Neural progenitor cell (in vitro differentiated cells): ENCODE data around the gene WDR54. TPM values are rescaled to one million over a fixed set of nuclear protein-coding genes. Genes with fewer than 3 reads are reported as not detected.
A peak's percentile ranks its signal among the peaks of the same experiment; 100 is the strongest.
"Not testable (repeated sequence)": the region's sequence is repeated elsewhere in the genome, so short reads cannot be mapped to it uniquely, and the experiment has no call there.

Source experiments
- DNase-seq: peaks from one replicate; pipeline ENCODE4 v3.0.0-alpha.2; 2016; ENCODE audit warnings: low spot score
- H2AFZ ChIP-seq: fragments of 200-600 bp; sonication (generic); replicated peaks from 2 replicates; pipeline ENCODE4 v1.6.1; 2016; ENCODE audit warnings: antibody characterized with exemption
- H3F3A ChIP-seq: fragments of 200-600 bp; sonication (generic); 2 replicates; pipeline ENCODE4 v1.6.1; 2016; ENCODE audit warnings: antibody characterized with exemption, low read depth
- H3K27ac ChIP-seq: fragments of 200-600 bp; sonication (generic); 2 replicates; pipeline ENCODE4 v1.5.1; 2016; ENCODE audit warnings: mild to moderate bottlenecking
- H3K27me3 ChIP-seq: fragments of 200-600 bp; sonication (generic); 2 replicates; pipeline ENCODE4 v1.6.1; 2016; ENCODE audit warnings: mild to moderate bottlenecking, moderate library complexity
- H3K36me3 ChIP-seq: fragments of 200-600 bp; sonication (generic); 2 replicates; pipeline ENCODE4 v1.5.1; 2016
- H3K4me1 ChIP-seq: fragments of 200-600 bp; sonication (generic); 2 replicates; pipeline ENCODE4 v1.6.1; 2016; ENCODE audit warnings: mixed run types
- H3K4me2 ChIP-seq: fragments of 200-600 bp; sonication (generic); 2 replicates; pipeline ENCODE4 v1.6.1; 2016
- H3K4me3 ChIP-seq: fragments of 200-600 bp; sonication (generic); 2 replicates; pipeline ENCODE4 v1.5.1; 2016
- H3K79me2 ChIP-seq: fragments of 200-600 bp; sonication (generic); 2 replicates; pipeline ENCODE4 v1.6.1; 2016; ENCODE audit warnings: low read depth
- H3K9ac ChIP-seq: fragments of 200-600 bp; sonication (generic); 2 replicates; pipeline ENCODE4 v1.6.1; 2016
- H3K9me3 ChIP-seq: fragments of 200-600 bp; sonication (generic); 2 replicates; pipeline ENCODE4 v1.5.1; 2016; ENCODE audit warnings: low read depth
- H4K20me1 ChIP-seq: fragments of 200-600 bp; sonication (generic); 2 replicates; pipeline ENCODE4 v1.6.1; 2016; ENCODE audit warnings: low read depth
- H3K27ac Mint-ChIP-seq: 3 replicates; pipeline ENCODE4 v1.8.0; 2021; ENCODE audit warnings: mixed read lengths
- H3K27me3 Mint-ChIP-seq: 2 replicates; pipeline ENCODE4 v1.8.0; 2022; ENCODE audit warnings: low read depth, mild to moderate bottlenecking, inconsistent platforms, moderate library complexity, mixed read lengths; ENCODE audit not compliant: insufficient read depth
- H3K36me3 Mint-ChIP-seq: 3 replicates; pipeline ENCODE4 v1.8.0; 2021; ENCODE audit warnings: mixed read lengths
- H3K4me1 Mint-ChIP-seq: 3 replicates; pipeline ENCODE4 v1.8.0; 2021; ENCODE audit warnings: mixed read lengths
- H3K4me3 Mint-ChIP-seq: 3 replicates; pipeline ENCODE4 v1.8.0; 2021; ENCODE audit warnings: mild to moderate bottlenecking, moderate library complexity, mixed read lengths
- H3K9me3 Mint-ChIP-seq: 3 replicates; pipeline ENCODE4 v1.8.0; 2020; ENCODE audit warnings: mixed read lengths
- EZH2 ChIP-seq: fragments of 200-600 bp; sonication (generic); IDR thresholded peaks from 2 replicates; pipeline ENCODE4 v1.6.1; 2017; ENCODE audit warnings: antibody characterized with exemption, mild to moderate bottlenecking, moderate library complexity
- EZH2phosphoT487 ChIP-seq: fragments of 200-600 bp; sonication (generic); IDR thresholded peaks from 2 replicates; pipeline ENCODE4 v1.6.1; 2017; ENCODE audit warnings: antibody characterized with exemption
- total RNA-seq: library from RNA; depleted of rRNA; stranded (reverse); fragments of >200 nt; gene quantifications from 2 replicates; pipeline ENCODE4 v1.2.3, GENCODE V29; 2015; ENCODE audit warnings: low replicate concordance
- TF ChIP-seq, protein P1 (sequence below): fragments of 200-600 bp; sonication (generic); IDR thresholded peaks from 2 replicates; pipeline ENCODE4 v1.5.1; 2017; ENCODE audit warnings: antibody characterized with exemption, mild to moderate bottlenecking

Gene WDR54
- total RNA-seq, 1 donor from 2014 or later, result 88.1 TPM

DNA sequence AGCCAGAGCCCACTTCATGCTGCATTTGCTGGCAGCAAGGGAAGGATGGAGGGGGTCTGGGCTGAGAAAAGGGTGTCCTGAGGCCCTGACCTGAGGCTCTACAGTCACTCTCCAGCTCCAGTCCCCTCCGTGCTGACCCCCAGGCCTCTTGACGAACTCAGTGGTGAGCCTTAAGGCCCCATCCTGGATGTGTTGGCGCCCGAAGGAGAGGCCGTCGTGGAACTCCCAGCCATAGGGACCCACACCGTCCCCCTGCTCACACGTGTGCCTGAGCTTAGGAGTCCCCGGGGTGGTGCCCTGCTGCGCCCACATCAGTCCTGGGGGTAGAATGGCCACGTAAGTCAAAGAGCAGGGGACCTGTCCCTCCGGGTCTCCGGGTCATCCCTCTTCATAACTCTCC, 42.9 kb downstream of the WDR54 start:
- peaks cover 19% of the 10 kb centered on the region for H3K79me2 ChIP-seq
- peaks cover 7% of the 10 kb centered on the region for H3K4me1 ChIP-seq
- no peak overlapping the region for H3K27ac Mint-ChIP-seq
- peaks cover 14% of the 10 kb centered on the region for H3K4me1 Mint-ChIP-seq
- no peak overlapping the region for H2AFZ ChIP-seq
- no peaks in the 10 kb centered on the region for H3K36me3 ChIP-seq
- H3K9ac ChIP-seq, result peak overlapping the region; percentile 68
- H3K9me3 ChIP-seq, result no peaks in the 10 kb centered on the region
- no peak for TF ChIP-seq EZH2
- no peak for TF ChIP-seq EZH2phosphoT487
- H3K4me3 ChIP-seq, result peak overlapping the region; percentile 89
- no peaks in the 10 kb centered on the region for H3K27me3 ChIP-seq
- no peak overlapping the region for H3K27ac ChIP-seq
- H3K36me3 Mint-ChIP-seq, result peaks cover 12% of the 10 kb centered on the region
- H3K27me3 Mint-ChIP-seq, result peaks cover 10% of the 10 kb centered on the region
- H3K4me3 Mint-ChIP-seq, result peak overlapping the region; percentile 98
- peak; percentile 23 for DNase-seq
- no peaks in the 10 kb centered on the region for H3K9me3 Mint-ChIP-seq
- H4K20me1 ChIP-seq, result no peaks in the 10 kb centered on the region
- H3F3A ChIP-seq, result peaks cover 28% of the 10 kb centered on the region
- H3K4me2 ChIP-seq, result peak overlapping the region; percentile 90

DNA sequence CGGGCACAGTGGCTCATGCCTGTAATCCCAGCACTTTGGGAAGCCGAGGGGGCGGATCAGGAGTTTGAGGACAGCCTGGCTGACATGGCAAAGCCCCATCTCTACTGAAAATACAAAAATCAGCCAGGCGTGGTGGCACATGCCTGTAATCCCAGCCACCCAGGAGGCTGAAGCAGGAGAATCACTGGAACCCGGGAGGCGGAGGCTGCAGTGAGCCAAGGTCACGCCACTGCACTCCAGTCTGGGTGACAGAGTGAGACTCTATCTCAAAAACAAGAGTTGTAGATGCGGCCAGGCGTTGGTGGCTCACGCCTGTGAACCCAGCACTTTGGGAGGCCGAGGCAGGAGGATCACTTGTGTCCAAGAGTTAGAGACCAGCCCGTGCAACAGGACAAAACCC, 49.2 kb downstream of the WDR54 start:
- not testable (repeated sequence) for H3K4me3 ChIP-seq, H2AFZ ChIP-seq, H3K9ac ChIP-seq, H3K9me3 ChIP-seq, H3K27me3 ChIP-seq, H4K20me1 ChIP-seq, H3K27ac ChIP-seq, H3K9me3 Mint-ChIP-seq, H3K27ac Mint-ChIP-seq, DNase-seq, H3K27me3 Mint-ChIP-seq, H3K36me3 ChIP-seq, H3K79me2 ChIP-seq, H3K4me2 ChIP-seq
- peak overlapping the region; percentile 72 for H3K4me3 Mint-ChIP-seq
- peaks cover 11% of the 10 kb centered on the region for H3K36me3 Mint-ChIP-seq
- H3F3A ChIP-seq, result peaks cover 33% of the 10 kb centered on the region
- H3K4me1 Mint-ChIP-seq, result peaks cover 17% of the 10 kb centered on the region
- peaks cover 11% of the 10 kb centered on the region for H3K4me1 ChIP-seq

DNA sequence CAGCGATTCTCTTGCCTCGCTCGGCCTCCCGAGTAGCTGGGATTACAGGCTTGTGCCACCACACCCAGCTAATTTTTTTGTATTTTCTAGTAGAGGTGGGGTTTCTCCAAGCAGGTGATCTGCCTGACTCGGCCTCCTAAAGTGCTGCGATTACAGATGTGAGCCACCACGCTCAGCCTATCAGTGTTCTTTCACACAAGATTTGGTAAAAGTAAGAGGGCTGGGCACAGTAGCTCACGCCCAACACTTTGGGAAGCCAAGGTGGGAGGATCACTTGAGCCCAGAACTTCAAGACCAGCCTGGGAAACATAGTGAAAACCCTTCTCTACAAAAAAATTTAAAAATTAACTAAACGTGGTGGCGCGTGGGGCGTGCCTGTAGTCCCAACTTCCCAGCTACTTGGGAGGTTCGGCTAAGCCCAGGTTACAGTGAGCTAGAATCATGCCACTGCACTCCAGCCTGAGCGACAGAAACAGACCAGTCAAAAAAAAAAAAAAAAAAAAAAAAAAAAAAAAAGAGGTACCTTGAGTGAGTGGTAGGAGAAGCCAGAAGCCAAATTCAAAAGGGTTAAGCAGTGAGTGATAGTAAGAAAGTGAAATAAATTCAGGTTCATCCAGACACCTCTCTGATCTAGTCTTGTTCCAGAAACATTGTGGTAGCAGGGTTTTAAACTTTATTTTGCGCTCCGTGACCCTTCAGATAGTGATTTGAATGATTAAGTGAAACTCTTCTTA, 50.0 kb downstream of the WDR54 start:
- peak overlapping the region; percentile 75 for H3K27ac ChIP-seq
- Mint-ChIP-seq H3K36me3 (peaks cover 12% of the 10 kb centered on the region), H3K9me3 (no peaks in the 10 kb centered on the region), H3K4me3 (peak overlapping the region; percentile 97), H3K4me1 (peaks cover 15% of the 10 kb centered on the region), H3K27me3 (peaks cover 9% of the 10 kb centered on the region), H3K27ac (peak overlapping the region; percentile 98)
- no peak for DNase-seq
- peak overlapping the region; percentile 97 for H3K4me2 ChIP-seq
- H3K36me3 ChIP-seq, result no peaks in the 10 kb centered on the region
- no peaks in the 10 kb centered on the region for H3K27me3 ChIP-seq
- H3F3A ChIP-seq, result peaks cover 33% of the 10 kb centered on the region
- peaks cover 11% of the 10 kb centered on the region for H3K4me1 ChIP-seq
- H3K9me3 ChIP-seq, result no peaks in the 10 kb centered on the region
- peak overlapping the region; percentile 63 for H3K4me3 ChIP-seq
- H2AFZ ChIP-seq, result no peak overlapping the region
- H3K79me2 ChIP-seq, result peaks cover 4% of the 10 kb centered on the region
- peak overlapping the region; percentile 19 for H3K9ac ChIP-seq
- H4K20me1 ChIP-seq, result no peaks in the 10 kb centered on the region
- TF ChIP-seq EZH2phosphoT487 (no peak), EZH2 (no peak)
- TF ChIP-seq, protein P1, sequence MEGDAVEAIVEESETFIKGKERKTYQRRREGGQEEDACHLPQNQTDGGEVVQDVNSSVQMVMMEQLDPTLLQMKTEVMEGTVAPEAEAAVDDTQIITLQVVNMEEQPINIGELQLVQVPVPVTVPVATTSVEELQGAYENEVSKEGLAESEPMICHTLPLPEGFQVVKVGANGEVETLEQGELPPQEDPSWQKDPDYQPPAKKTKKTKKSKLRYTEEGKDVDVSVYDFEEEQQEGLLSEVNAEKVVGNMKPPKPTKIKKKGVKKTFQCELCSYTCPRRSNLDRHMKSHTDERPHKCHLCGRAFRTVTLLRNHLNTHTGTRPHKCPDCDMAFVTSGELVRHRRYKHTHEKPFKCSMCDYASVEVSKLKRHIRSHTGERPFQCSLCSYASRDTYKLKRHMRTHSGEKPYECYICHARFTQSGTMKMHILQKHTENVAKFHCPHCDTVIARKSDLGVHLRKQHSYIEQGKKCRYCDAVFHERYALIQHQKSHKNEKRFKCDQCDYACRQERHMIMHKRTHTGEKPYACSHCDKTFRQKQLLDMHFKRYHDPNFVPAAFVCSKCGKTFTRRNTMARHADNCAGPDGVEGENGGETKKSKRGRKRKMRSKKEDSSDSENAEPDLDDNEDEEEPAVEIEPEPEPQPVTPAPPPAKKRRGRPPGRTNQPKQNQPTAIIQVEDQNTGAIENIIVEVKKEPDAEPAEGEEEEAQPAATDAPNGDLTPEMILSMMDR, result no peak

DNA sequence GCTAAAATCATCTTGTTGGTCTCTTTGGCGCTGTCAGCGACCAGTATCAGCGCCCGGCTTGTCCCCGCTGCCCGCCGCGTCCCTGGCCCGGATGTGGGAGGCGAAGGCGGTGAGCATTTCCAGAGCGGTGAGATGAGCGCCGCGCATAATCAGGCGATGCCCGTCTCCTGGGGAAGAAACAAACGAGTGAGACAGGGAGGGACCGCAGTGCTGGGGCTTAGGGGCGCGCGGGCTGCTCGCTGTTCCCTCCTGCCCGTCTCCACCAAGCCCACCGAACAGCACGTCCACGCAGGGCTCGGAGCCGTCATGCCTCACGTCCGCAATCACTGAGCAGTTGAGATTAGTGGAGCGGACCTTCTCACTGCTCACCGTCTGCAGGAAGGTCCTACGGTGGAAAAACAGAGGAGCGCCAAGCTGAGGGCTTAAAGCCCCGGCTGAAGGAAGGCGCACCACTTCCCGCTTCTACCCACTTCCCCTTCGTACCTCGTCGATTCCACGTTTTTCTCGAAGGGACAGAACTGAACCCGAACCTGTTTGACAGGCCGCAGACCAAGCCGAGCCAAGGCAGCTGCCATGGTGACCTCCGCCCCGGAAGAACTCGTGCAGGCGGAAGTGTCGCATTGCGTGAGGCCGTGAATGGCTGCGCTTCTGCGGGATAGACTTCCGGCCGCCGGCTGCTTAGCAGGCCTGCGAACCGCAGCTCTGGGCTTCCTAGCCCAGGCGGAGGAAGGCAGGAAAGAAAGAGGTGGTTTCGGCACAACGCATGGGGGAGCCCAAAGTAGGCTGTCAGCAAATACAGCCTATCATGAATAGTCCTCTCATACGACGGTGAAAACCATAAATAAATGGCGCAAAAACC, 50.8 kb downstream of the WDR54 start, which contains the start of gene MRPL53:
MRPL53 (minus strand) TSS at position 595 of the 859 bp plus-strand sequence; CDS start at position 575, 20 bp downstream.
- Mint-ChIP-seq H3K4me1 (peaks cover 15% of the 10 kb centered on the region), H3K9me3 (no peaks in the 10 kb centered on the region), H3K36me3 (peaks cover 13% of the 10 kb centered on the region), H3K27ac (peak within 1 kb of the TSS; percentile 98), H3K4me3 (peak within 1 kb of the TSS; percentile 97), H3K27me3 (peaks cover 9% of the 10 kb centered on the region)
- peak; percentile 26 for TF ChIP-seq EZH2phosphoT487
- TF ChIP-seq, protein P1, result no peak
- no peaks in the 10 kb centered on the region for H3K27me3 ChIP-seq
- DNase-seq, result peak; percentile 96
- H3F3A ChIP-seq, result peaks cover 30% of the 10 kb centered on the region
- peak within 1 kb of the TSS; percentile 74 for H2AFZ ChIP-seq
- no peaks in the 10 kb centered on the region for H4K20me1 ChIP-seq
- H3K9ac ChIP-seq, result peak within 1 kb of the TSS; percentile 19
- H3K9me3 ChIP-seq, result no peaks in the 10 kb centered on the region
- H3K4me1 ChIP-seq, result peaks cover 11% of the 10 kb centered on the region
- peaks cover 4% of the 10 kb centered on the region for H3K79me2 ChIP-seq
- H3K4me2 ChIP-seq, result peak within 1 kb of the TSS; percentile 97
- peak within 1 kb of the TSS; percentile 75 for H3K27ac ChIP-seq
- H3K36me3 ChIP-seq, result no peaks in the 10 kb centered on the region
- H3K4me3 ChIP-seq, result peak within 1 kb of the TSS; percentile 63
